A549 (cell line): ENCODE results near the gene IFT80. TPM values are rescaled to one million over a fixed set of nuclear protein-coding genes. Genes with fewer than 3 reads are reported as not detected.

Experiments
- ATAC-seq, 2 experiments: fragments of 200-7000 bp in 1 of 2; fragments of >200 bp in 1 of 2; cut with Nextera tagmentation in 1 of 2; cut with Tn5 transposase in 1 of 2; 3 replicates each; pipeline versions ENCODE4 v1.8.0 to v1.9.1; 2018 to 2020; ENCODE audit warnings: mild to moderate bottlenecking in 1 of 2, moderate library complexity in 1 of 2
- CTCF ChIA-PET: fragments of 300-600 bp; sonication (Branson Sonifier 250); formaldehyde crosslinking; extraction: SDS; loops from one replicate; lab custom pipeline; 2021; ENCODE audit warnings: antibody characterized with exemption, inconsistent platforms; lab: Yijun Ruan, JAX
- POLR2A ChIA-PET: fragments of 350-600 bp; formaldehyde crosslinking; extraction: SDS; loops from one replicate; lab custom pipeline; 2021; ENCODE audit warnings: antibody characterized with exemption, inconsistent platforms; lab: Yijun Ruan, JAX
- DNase-seq, 2 experiments: peaks; one replicate each; pipeline versions ENCODE4 v3.0.0 to v3.0.0-alpha.2; 2011 to 2016; ENCODE audit warnings: low read depth in 1 of 2, low spot score in 1 of 2
- FAIRE-seq: peaks from 2 replicates; lab custom pipeline; 2011; peaks lifted over from hg19 to GRCh38; lab: Jason Lieb, UNC
- H3K27ac ChIP-seq, 2 experiments: fragments of >200 bp; sonication (Bioruptor Twin); formaldehyde crosslinking; 3 replicates each; pipeline ENCODE4 v1.5.1; 2016 to 2017
- H3K4me1 ChIP-seq: fragments of >200 bp; sonication (Bioruptor Twin); formaldehyde crosslinking; 3 replicates; pipeline ENCODE4 v1.6.1; 2016
- H3K4me2 ChIP-seq: fragments of >200 bp; sonication (Bioruptor Twin); formaldehyde crosslinking; 3 replicates; pipeline ENCODE4 v1.6.1; 2016
- H3K4me3 ChIP-seq: fragments of >200 bp; sonication (Bioruptor Twin); formaldehyde crosslinking; 3 replicates; pipeline ENCODE4 v1.5.1; 2016
- H3K9me3 ChIP-seq: fragments of >200 bp; sonication (Bioruptor Twin); formaldehyde crosslinking; 3 replicates; pipeline ENCODE4 v1.6.1; 2016
- BHLHE40 ChIP-seq: IDR thresholded peaks from 2 replicates; pipeline ENCODE4 v1.6.1; 2012; ENCODE audit warnings: low read depth, low read length, inconsistent platforms
- CEBPB ChIP-seq, 2 experiments: fragments of >200 bp in 1 of 2; sonication (Bioruptor Twin) in 1 of 2; formaldehyde crosslinking in 1 of 2; IDR thresholded peaks; 2 replicates each; pipeline ENCODE4 v1.6.1; 2012 to 2016
- EHMT2 ChIP-seq: fragments of 200-600 bp; sonication (generic); IDR thresholded peaks from 2 replicates; pipeline ENCODE4 v1.6.1; 2016; ENCODE audit warnings: antibody characterized with exemption, low read depth, mild to moderate bottlenecking, moderate library complexity
- EP300 ChIP-seq, 2 experiments: fragments of >200 bp; sonication (Bioruptor Twin); formaldehyde crosslinking; IDR thresholded peaks; 2 replicates in 1 of 2; 3 replicates in 1 of 2; pipeline ENCODE4 v1.6.1; 2016 to 2017
- FOSL2 ChIP-seq, 2 experiments: fragments of 450-650 bp in 1 of 2; fragments of >200 bp in 1 of 2; sonication (Bioruptor Twin) in 1 of 2; formaldehyde crosslinking; IDR thresholded peaks; 2 replicates each; pipeline versions ENCODE4 v1.5.0 to v1.6.1; 2016 to 2020; ENCODE audit warnings: mild to moderate bottlenecking in 1 of 2, moderate library complexity in 1 of 2
- GATA3 ChIP-seq: IDR thresholded peaks from 2 replicates; pipeline ENCODE4 v1.6.1; 2012; ENCODE audit warnings: borderline replicate concordance
- HDAC2 ChIP-seq: fragments of 200-600 bp; sonication (generic); IDR thresholded peaks from 2 replicates; pipeline ENCODE4 v1.6.1; 2016
- HEYL ChIP-seq: fragments of 250-450 bp; sonication (Bioruptor Pico); IDR thresholded peaks from 2 replicates; pipeline ENCODE4 v1.8.0; 2021; ENCODE audit warnings: mild to moderate bottlenecking, moderate library complexity
- JUN ChIP-seq, 2 experiments: fragments of >200 bp; sonication (Bioruptor Twin); formaldehyde crosslinking; IDR thresholded peaks; 2 replicates in 1 of 2; 3 replicates in 1 of 2; pipeline ENCODE4 v1.6.1; 2016 to 2017
- JUNB ChIP-seq: fragments of >200 bp; sonication (Bioruptor Twin); formaldehyde crosslinking; IDR thresholded peaks from 2 replicates; pipeline ENCODE4 v1.6.1; 2016
- MAFK ChIP-seq: fragments of 450-650 bp; IDR thresholded peaks from 2 replicates; pipeline ENCODE4 v1.6.1; 2014; ENCODE audit not compliant: partially characterized antibody
- MAZ ChIP-seq: fragments of 150-350 bp; IDR thresholded peaks from 2 replicates; pipeline ENCODE4 v1.6.1; 2014; ENCODE audit warnings: antibody characterized with exemption, low read depth, low read length, borderline replicate concordance
- MYC ChIP-seq: IDR thresholded peaks from 2 replicates; pipeline ENCODE4 v1.6.1; 2012; ENCODE audit warnings: mild to moderate bottlenecking, inconsistent platforms, low read length, improper control_type of control experiment, borderline replicate concordance
- POLR2AphosphoS2 ChIP-seq: conservative IDR thresholded peaks from 2 replicates; pipeline ENCODE4 v1.6.1; 2012; ENCODE audit warnings: low read length, improper control_type of control experiment, inconsistent platforms
- RAD21 ChIP-seq, 2 experiments: fragments of >200 bp in 1 of 2; sonication (Bioruptor Twin) in 1 of 2; formaldehyde crosslinking in 1 of 2; IDR thresholded peaks in 1 of 2; conservative IDR thresholded peaks in 1 of 2; 2 replicates in 1 of 2; 3 replicates in 1 of 2; pipeline ENCODE4 v1.6.1; 2012 to 2018; ENCODE audit warnings: inconsistent platforms in 1 of 2
- SREBF2 ChIP-seq: fragments of 450-650 bp; IDR thresholded peaks from 2 replicates; pipeline ENCODE4 v1.6.1; 2014; ENCODE audit warnings: mild to moderate bottlenecking, moderate library complexity
- TP53 ChIP-seq: fragments of 250-450 bp; sonication (Bioruptor Pico); IDR thresholded peaks from 2 replicates; pipeline ENCODE4 v1.5.0; 2021; ENCODE audit warnings: mild to moderate bottlenecking, moderate library complexity
- ZC3H11A ChIP-seq: fragments of 450-650 bp; IDR thresholded peaks from 2 replicates; pipeline ENCODE4 v1.6.1; 2014; ENCODE audit warnings: antibody characterized with exemption, mild to moderate bottlenecking
- ZFP36 ChIP-seq: fragments of 450-650 bp; IDR thresholded peaks from 2 replicates; pipeline ENCODE4 v1.6.1; 2014; ENCODE audit warnings: borderline replicate concordance; ENCODE audit not compliant: partially characterized antibody
- WGBS: methylation state at CpG from one replicate; pipeline ENCODE4 v1.1.6; 2017; ENCODE audit errors: missing lambda C conversion rate; 5-methylcytosine and 5-hydroxymethylcytosine counted together
- polyA plus RNA-seq, 4 experiments: library from polyadenylated mRNA; depleted of rRNA in 3 of 4; stranded (reverse); fragments of >200 nt; fragmentation: RNase III in 1 of 4; extraction: RNeasy Plus Mini Kit Qiagen cat#74134 plus additional on column Dnase treatment in 1 of 4; gene quantifications; 2 replicates in 3 of 4; 3 replicates in 1 of 4; pipeline ENCODE4 v1.2.3, GENCODE V29; 2011 to 2017
- TF ChIP-seq, protein P1 (sequence below): fragments of 200-600 bp; sonication (generic); IDR thresholded peaks from 2 replicates; pipeline ENCODE4 v1.6.1; 2016; ENCODE audit warnings: antibody characterized with exemption, mild to moderate bottlenecking, moderate library complexity
- TF ChIP-seq, protein P2 (sequence below): fragments of >200 bp; sonication (Bioruptor Twin); formaldehyde crosslinking; IDR thresholded peaks from 2 replicates; pipeline ENCODE4 v1.6.1; 2016
- TF ChIP-seq, protein P3 (sequence below): fragments of >200 bp; sonication (Bioruptor Twin); formaldehyde crosslinking; IDR thresholded peaks from 3 replicates; pipeline ENCODE4 v1.6.1; 2016
- TF ChIP-seq, protein P4 (sequence below): IDR thresholded peaks from 2 replicates; pipeline ENCODE4 v1.6.1; 2012; ENCODE audit warnings: low read depth, borderline replicate concordance
- TF ChIP-seq, protein P5 (sequence below): IDR thresholded peaks from 2 replicates; pipeline ENCODE4 v1.6.1; 2012

IFT80 gene
- polyA plus RNA-seq, 2 of the 4 experiments (the other 2 are of a cell fraction): 30.6 to 41.8 TPM

DNA sequence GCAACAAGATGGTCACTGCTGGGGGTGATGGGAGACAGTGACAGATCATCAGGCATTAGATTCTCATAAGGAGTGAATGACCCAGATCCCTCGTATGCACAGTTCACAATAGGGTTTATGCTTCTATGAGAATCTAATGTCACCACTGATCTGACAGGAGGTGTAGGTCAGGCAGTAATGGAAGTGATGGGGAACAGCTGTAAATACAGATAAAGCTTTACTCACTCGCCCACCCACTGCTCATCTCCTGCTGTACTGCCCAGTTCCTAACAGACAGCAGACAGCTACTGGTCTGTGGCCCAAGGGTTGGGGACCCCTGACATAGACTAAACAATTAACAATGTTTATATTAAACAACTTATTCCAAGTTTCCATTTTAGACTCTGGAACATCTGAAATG, 25.4 kb downstream of the IFT80 start:
- Histone ChIP-seq H3K27ac (peak overlapping the region; percentile 52 to 73; a peak in 5 of 6 replicates), H3K4me2 (peak overlapping the region; percentile 71)
- FAIRE-seq (no peak), ATAC-seq (no peak)
- WGBS: 91% methylated on average over 2 of the region's 2 CpGs
- TF ChIP-seq MYC (no peak), HDAC2 (no peak), MAFK (no peak), SREBF2 (no peak), JUNB (no peak), POLR2AphosphoS2 (no peak)
- TF ChIP-seq, protein P1, sequence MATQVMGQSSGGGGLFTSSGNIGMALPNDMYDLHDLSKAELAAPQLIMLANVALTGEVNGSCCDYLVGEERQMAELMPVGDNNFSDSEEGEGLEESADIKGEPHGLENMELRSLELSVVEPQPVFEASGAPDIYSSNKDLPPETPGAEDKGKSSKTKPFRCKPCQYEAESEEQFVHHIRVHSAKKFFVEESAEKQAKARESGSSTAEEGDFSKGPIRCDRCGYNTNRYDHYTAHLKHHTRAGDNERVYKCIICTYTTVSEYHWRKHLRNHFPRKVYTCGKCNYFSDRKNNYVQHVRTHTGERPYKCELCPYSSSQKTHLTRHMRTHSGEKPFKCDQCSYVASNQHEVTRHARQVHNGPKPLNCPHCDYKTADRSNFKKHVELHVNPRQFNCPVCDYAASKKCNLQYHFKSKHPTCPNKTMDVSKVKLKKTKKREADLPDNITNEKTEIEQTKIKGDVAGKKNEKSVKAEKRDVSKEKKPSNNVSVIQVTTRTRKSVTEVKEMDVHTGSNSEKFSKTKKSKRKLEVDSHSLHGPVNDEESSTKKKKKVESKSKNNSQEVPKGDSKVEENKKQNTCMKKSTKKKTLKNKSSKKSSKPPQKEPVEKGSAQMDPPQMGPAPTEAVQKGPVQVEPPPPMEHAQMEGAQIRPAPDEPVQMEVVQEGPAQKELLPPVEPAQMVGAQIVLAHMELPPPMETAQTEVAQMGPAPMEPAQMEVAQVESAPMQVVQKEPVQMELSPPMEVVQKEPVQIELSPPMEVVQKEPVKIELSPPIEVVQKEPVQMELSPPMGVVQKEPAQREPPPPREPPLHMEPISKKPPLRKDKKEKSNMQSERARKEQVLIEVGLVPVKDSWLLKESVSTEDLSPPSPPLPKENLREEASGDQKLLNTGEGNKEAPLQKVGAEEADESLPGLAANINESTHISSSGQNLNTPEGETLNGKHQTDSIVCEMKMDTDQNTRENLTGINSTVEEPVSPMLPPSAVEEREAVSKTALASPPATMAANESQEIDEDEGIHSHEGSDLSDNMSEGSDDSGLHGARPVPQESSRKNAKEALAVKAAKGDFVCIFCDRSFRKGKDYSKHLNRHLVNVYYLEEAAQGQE: no peak
- TF ChIP-seq, all 56 proteins: peak for 0
- Histone ChIP-seq H3K4me3 (no peak overlapping the region), H3K4me1 (peaks cover 36% of the 10 kb centered on the region), H3K9me3 (no peaks in the 10 kb centered on the region)
- ChIA-PET CTCF (interaction anchor here (1.1 kb wide), 1 partner anchor 14 kb away, joined by 3 read pairs; no protein-coding TSS in a partner anchor), POLR2A (no interaction called here)
- DNase-seq: no peak

DNA sequence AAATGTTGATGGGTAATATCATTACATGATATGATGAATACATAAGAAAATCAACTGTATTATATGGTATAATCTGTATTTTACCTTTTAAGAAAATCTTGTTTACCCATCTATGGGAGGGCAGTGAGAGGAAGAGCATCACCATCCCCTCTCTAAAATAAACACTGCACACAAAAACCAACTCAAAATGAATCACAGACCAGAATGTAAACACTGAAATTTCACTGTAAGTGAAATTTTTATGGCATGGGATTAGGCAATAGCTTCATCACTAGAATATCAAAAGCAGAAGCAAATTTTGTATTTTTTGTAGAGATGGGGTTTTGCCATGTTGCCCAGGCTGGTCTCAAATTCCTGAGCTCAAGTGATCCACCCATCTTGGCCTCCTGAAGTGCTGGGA, 26.2 kb downstream of the IFT80 start:
- TF ChIP-seq JUNB: peak; percentile 92
- TF ChIP-seq, protein P2, sequence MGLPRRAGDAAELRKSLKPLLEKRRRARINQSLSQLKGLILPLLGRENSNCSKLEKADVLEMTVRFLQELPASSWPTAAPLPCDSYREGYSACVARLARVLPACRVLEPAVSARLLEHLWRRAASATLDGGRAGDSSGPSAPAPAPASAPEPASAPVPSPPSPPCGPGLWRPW: peak; percentile 77; the same call in 1 of the 2 replicates
- TF ChIP-seq POLR2AphosphoS2: no peak
- TF ChIP-seq GATA3: peak; percentile 80
- TF ChIP-seq, protein P3, sequence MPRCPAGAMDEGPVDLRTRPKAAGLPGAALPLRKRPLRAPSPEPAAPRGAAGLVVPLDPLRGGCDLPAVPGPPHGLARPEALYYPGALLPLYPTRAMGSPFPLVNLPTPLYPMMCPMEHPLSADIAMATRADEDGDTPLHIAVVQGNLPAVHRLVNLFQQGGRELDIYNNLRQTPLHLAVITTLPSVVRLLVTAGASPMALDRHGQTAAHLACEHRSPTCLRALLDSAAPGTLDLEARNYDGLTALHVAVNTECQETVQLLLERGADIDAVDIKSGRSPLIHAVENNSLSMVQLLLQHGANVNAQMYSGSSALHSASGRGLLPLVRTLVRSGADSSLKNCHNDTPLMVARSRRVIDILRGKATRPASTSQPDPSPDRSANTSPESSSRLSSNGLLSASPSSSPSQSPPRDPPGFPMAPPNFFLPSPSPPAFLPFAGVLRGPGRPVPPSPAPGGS: 0 out of 3 replicates have a peak, but pooled peaks have one; percentile 48
- no peak for TF ChIP-seq ZC3H11A
- no peak for TF ChIP-seq EHMT2
- TF ChIP-seq, protein P1: no peak
- TF ChIP-seq MAZ: no peak
- peak; percentile 57 to 62; a peak in 2 of 5 replicates for TF ChIP-seq JUN (IDR thresholded peaks at IDR 0.05)
- TF ChIP-seq RAD21 (conservative IDR thresholded peaks at IDR 0.05 in 1 of 2, IDR thresholded peaks at IDR 0.05 in 1 of 2): no peak
- TF ChIP-seq, protein P4, sequence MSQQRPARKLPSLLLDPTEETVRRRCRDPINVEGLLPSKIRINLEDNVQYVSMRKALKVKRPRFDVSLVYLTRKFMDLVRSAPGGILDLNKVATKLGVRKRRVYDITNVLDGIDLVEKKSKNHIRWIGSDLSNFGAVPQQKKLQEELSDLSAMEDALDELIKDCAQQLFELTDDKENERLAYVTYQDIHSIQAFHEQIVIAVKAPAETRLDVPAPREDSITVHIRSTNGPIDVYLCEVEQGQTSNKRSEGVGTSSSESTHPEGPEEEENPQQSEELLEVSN: no peak
- no peak for TF ChIP-seq HEYL
- no peak for TF ChIP-seq ZFP36
- TF ChIP-seq, protein P5, sequence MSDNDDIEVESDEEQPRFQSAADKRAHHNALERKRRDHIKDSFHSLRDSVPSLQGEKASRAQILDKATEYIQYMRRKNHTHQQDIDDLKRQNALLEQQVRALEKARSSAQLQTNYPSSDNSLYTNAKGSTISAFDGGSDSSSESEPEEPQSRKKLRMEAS: peak; percentile 62
- peak; percentile 94 to 95 for TF ChIP-seq CEBPB (IDR thresholded peaks at IDR 0.05)
- peak; percentile 38 to 58; a peak in 2 of 5 replicates for TF ChIP-seq EP300 (IDR thresholded peaks at IDR 0.05)
- no peak for TF ChIP-seq BHLHE40
- TF ChIP-seq TP53 (CRISPR knock-in tag): no peak
- TF ChIP-seq FOSL2 (IDR thresholded peaks at IDR 0.05): peak; percentile 86
- TF ChIP-seq FOSL2 (CRISPR knock-in tag; IDR thresholded peaks at IDR 0.05): peak; percentile 82
- TF ChIP-seq, all 56 proteins: peak for 9
- peak in 1 of 2 experiments; percentile 66; a peak in 3 of 6 replicates for ATAC-seq
- ChIA-PET POLR2A (no interaction called here), CTCF (interaction anchor here (1.3 kb wide), 1 partner anchor 18 kb away, joined by 3 read pairs; no protein-coding TSS in a partner anchor)
- Histone ChIP-seq H3K4me2 (peak overlapping the region; percentile 64), H3K4me1 (peaks cover 36% of the 10 kb centered on the region), H3K9me3 (no peaks in the 10 kb centered on the region), H3K4me3 (no peak overlapping the region), H3K27ac (peak overlapping the region; percentile 52 to 73; a peak in 5 of 6 replicates)
- peak; percentile 12 to 21 for DNase-seq
- FAIRE-seq: peak; percentile 36
